GM18867 (cell line): Measurements from ENCODE around the gene FAM185A.
"Not testable (repeated sequence)": the region's sequence is repeated elsewhere in the genome, so short reads cannot be mapped to it uniquely, and the experiment has no call there.

Experiments
- ATAC-seq: cut with Tn5 transposase; IDR thresholded peaks from one replicate; pipeline ENCODE4 v1.9.1; 2021; ENCODE audit warnings: mild to moderate bottlenecking, moderate library complexity; ENCODE audit not compliant: unreplicated experiment

FAM185A gene

GRCh38 chr7:102748605-102749444 is at the start of gene FAM185A:
Gene FAM185A, plus strand, starts transcription at chr7:102748999. Its CDS starts 209 bp downstream, at chr7:102749208.
- peak; percentile 98 for ATAC-seq

GRCh38 chr7:102713011-102713690 is 35.6 kb upstream of the FAM185A start:
- peak; percentile 61 for ATAC-seq

- peak; percentile 75 for ATAC-seq
Observed at GRCh38 chr7:102713691-102714080, 35.1 kb upstream of the FAM185A start.

- not testable (repeated sequence) for ATAC-seq
Observed at GRCh38 chr7:102714774-102715522, 33.9 kb upstream of the FAM185A start.

- ATAC-seq: peak; percentile 66
Observed at GRCh38 chr7:102715718-102716117, 33.1 kb upstream of the FAM185A start.

GRCh38 chr7:102718491-102718890 is 30.3 kb upstream of the FAM185A start:
- not testable (repeated sequence) for ATAC-seq

- ATAC-seq: not testable (repeated sequence)
Observed at GRCh38 chr7:102726170-102726569, 22.6 kb upstream of the FAM185A start.

GRCh38 chr7:102729670-102730069 is 19.1 kb upstream of the FAM185A start:
- not testable (repeated sequence) for ATAC-seq

GRCh38 chr7:102730431-102730830 is 18.4 kb upstream of the FAM185A start:
- ATAC-seq: not testable (repeated sequence)

GRCh38 chr7:102742002-102742771 is 6.6 kb upstream of the FAM185A start:
- not testable (repeated sequence) for ATAC-seq

GRCh38 chr7:102743861-102744260 is 4.9 kb upstream of the FAM185A start:
- ATAC-seq: not testable (repeated sequence)

- ATAC-seq: not testable (repeated sequence)
Observed at GRCh38 chr7:102745494-102746288, 3.1 kb upstream of the FAM185A start.

GRCh38 chr7:102749445-102749786 is 617 bp downstream of the FAM185A start:
- not testable (repeated sequence) for ATAC-seq

GRCh38 chr7:102758227-102758626 is 9.4 kb downstream of the FAM185A start:
- ATAC-seq: not testable (repeated sequence)

- ATAC-seq: peak; percentile 65
Observed at GRCh38 chr7:102759934-102760333, 11.1 kb downstream of the FAM185A start.

- not testable (repeated sequence) for ATAC-seq
Observed at GRCh38 chr7:102761234-102761633, 12.4 kb downstream of the FAM185A start.

- ATAC-seq: not testable (repeated sequence)
Observed at GRCh38 chr7:102763295-102763905, 14.6 kb downstream of the FAM185A start.

- peak; percentile 12 for ATAC-seq
Observed at GRCh38 chr7:102769657-102770192, 20.9 kb downstream of the FAM185A start.

GRCh38 chr7:102770467-102770866 is 21.7 kb downstream of the FAM185A start:
- ATAC-seq: peak; percentile 74
